Daoy (cell line): Measurements from ENCODE around the gene TSPYL4. TPM values are rescaled to one million over a fixed set of nuclear protein-coding genes. Genes with fewer than 3 reads are reported as not detected.

ENCODE experiments used
- DNase-seq: peaks from one replicate; pipeline ENCODE4 v3.0.0-alpha.2; 2015; ENCODE audit warnings: low read depth
- total RNA-seq: library from RNA; depleted of rRNA; stranded (reverse); fragments of >200 nt; shearing (Covaris generic); gene quantifications from 2 replicates; pipeline ENCODE4 v1.2.3, GENCODE V29; 2014; rRNA removed

Gene TSPYL4
- total RNA-seq, 1 experiment from 2014 or later: 7.6 TPM

DNA sequence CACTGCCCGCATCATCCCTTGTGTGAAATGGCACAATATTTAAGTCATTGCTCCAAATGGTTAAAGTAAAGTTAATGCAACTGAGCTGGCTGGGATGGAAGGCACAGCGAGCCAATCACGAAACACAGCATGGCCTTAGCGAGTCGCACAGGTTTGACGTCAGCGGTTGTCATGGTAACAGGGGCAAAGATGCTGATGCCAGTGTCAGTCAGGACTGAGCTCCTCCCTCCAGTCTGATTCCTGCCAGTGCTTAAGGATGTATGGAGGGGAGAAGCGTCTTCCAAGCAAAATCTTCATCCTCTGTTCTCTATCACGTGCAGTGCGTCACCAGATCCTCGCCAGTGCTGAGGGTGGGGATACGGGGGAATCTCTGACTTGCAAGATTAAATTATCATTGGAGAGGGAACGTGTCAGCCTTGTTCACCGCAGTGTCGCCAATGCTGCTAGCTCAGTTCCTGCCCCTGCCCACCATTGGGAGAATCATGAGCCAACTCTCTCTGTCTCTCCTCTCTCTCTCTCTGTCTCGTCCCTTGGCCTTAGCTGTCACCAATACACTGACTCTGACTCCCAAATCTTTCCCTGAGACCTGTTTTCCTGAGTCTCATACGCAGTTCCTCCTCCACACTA is 24.5 kb downstream of the TSPYL4 start:
- DNase-seq: peak; percentile 95

DNA sequence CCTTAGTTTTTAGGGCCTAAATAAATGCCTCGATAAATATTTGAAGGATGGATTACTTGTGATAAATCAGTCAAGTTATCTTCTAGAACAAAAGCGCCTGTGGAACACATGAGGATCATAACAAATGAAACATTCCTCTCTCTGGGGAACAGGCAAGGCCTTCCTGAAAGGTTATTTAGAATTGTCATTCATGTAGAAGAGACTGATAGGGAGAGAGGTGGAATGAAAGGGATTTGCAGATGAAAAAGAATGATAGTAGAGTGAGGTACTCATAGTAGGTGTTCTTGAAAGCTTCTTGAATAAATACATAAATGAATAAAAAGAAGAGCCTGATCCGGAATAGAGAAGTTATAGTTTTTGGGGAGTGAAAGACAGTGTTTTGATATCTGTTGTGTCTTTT is 30.5 kb downstream of the TSPYL4 start:
- no peak for DNase-seq

DNA sequence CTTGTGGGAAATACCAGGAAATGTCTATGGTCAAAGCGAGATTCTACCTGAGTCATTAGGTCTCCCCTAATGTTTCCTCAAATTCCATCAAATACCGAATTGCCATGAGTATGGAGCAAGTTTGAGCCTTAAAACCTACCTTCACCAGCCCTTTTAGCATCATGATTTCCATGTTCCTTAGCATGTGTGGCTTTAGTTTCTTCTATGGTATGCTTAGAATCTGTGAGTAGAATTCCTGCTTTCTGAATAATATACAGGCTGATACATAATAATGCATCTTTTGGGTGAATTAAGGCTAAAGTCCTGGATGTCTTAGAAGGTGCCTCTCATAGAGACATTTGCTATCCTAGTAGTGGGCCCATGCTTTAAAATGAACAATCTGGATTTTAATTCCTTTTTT is 32.0 kb downstream of the TSPYL4 start:
- DNase-seq: no peak

DNA sequence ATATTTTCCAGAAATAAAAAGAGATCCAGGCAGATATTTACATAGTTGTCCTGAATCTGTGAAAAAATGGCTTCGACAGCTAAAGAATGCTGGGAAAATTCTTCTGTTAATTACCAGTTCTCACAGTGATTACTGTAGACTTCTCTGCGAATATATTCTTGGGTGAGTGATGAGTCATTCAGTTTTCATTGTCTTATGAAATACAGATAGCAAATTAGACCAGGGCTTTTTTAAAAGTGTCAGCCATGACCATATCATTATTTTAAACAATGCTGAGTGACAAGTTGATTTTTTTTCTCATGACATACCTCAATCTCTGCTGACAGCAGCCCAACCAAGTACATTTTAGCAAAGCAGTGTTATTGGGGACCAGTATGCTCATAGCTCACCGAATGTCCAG is 32.8 kb downstream of the TSPYL4 start:
- DNase-seq: no peak

DNA sequence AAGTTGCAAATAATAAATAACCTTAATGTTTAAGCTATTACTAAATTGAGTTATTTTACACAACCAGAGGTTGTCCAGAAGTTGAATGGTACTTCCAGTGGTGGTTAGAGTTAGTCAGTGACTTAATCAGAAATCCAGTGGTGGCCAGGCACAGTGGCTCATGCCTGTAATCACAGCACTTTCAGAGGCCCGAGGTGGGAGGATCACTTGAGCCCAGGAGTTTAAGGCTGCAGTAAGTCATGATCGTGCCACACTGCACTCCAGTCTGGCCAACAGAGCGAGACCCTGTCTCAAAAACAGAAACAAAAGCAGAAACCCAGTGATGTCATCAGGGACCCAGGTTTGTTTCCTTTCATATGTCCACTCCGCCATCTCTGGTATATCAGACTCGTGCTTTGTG is 35.0 kb downstream of the TSPYL4 start:
- no peak for DNase-seq

DNA sequence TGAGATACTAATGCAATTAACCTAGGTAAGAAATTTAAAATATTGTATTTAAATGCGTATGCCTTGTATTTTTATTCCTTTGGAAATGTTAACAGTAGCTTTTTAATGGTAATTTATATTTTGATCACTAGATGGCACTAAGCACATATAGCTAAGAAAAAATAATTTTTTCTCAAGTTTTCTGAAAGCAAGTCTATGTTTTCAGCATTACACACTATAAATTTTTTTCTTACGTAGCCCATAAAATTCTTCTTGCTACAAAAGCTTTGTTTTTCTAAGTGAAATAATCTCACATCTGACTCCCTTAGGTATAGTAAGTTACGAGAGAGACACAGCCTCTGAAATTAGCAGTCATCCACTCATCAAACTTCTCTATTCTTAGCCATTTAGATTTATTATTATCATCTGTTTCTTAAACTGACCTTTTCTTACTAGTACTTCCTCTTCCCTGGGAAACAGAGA is 35.7 kb downstream of the TSPYL4 start:
- DNase-seq: no peak

DNA sequence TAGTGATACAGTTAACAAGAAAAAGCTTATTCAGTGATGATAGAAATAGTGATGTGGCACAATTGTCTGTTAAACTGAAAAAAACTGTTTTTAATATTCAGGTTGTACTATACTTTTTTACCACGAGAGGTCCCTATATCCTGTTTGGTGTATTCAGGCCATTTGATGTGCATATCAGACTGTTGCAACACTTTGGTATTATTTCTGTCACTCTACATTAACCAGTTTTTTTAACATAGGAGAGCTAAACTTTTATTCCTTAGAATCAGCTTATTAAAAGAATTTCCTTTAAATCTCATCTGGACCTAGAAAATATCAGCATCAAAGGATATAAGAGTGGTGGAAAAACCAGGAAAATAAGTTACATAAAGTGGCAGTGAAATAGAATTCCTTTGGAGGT is 36.8 kb downstream of the TSPYL4 start:
- DNase-seq: peak; percentile 5

DNA sequence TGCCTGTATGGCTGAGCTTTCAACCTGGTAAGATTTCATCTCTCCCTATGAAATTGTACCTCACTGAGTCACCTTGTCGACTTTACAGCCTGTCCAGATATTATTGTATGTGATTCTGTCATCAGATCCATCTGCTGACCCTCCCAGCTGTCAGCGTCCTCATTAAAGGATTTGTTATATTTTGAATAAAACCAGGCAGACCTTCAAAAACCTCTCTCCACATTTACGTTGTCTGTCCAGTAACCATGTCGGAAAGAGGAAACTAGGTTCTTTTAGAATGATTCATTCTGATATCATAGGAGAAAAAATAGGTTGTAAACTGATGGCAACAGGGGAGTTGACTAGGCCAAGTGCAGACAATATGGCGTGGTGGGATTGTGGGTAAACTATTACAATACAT is 38.5 kb downstream of the TSPYL4 start:
- peak; percentile 5 for DNase-seq

DNA sequence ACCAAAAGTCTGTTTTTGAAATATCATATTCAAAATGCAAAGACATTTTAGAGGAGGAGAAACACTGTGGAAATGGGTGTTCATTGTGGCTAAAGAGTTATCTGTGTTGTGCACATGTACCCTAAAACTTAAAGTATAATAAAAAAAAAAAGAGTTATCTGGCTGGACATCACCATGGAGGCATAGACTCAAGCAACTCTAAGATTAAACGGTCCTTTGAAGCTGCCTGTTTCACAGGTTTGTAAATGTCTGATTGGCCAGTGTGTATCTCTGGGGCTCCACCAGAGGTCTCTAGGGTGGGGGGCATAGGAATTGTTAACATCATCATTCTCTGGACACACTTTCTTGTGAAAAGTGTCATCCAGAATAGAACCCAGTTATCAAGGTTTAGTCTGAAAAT is 39.2 kb downstream of the TSPYL4 start:
- no peak for DNase-seq

DNA sequence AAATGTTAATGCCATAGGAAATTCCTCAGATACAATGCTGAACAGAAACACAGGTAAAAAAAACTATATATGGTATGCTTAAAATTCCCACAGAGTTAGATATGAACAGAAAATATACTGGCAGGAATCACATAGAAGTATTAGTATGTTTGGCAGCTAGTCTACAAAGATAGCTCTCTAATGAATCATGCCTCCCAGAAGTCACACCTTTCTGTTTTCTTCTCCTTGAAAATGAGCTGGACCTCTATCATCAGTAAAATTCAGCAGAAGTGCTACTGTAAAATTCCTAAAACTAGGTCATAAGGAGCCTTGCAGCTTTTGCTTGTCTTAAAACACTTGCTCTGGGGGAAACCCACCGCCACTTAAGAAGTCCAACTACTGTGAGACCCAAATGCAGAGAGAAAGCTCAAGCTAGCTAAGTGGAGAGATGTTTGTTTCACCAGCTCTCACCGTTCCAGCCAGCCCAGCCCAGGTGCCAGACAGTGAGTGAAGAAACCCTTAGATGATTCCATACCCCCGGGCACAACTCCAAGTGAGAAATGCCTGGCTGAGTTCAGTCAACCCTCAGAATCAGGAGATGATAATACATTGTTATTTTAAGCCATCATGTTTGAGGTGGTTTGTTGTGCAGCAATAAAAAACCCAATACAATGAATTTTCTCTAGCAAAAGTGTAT is 43.0 kb downstream of the TSPYL4 start:
- peak; percentile 54 for DNase-seq

DNA sequence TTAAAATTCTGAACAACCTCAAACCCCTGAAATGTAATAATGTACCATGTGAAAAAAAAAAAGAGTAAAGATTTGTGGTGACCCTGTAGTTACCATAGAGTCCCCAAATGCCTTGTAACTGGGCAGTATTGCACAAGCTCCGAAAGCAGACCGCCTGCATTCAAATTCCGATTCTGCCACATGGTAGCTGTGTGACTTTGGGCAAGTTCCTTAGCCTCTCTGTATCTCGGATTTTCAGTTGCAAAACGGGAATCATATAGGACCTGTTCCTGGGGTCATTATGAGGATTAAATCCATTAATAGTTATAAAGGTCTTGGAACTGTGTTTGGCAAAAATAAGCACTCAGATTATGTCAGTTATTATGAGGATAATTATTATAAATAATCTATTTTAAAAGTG is 43.6 kb downstream of the TSPYL4 start:
- no peak for DNase-seq

DNA sequence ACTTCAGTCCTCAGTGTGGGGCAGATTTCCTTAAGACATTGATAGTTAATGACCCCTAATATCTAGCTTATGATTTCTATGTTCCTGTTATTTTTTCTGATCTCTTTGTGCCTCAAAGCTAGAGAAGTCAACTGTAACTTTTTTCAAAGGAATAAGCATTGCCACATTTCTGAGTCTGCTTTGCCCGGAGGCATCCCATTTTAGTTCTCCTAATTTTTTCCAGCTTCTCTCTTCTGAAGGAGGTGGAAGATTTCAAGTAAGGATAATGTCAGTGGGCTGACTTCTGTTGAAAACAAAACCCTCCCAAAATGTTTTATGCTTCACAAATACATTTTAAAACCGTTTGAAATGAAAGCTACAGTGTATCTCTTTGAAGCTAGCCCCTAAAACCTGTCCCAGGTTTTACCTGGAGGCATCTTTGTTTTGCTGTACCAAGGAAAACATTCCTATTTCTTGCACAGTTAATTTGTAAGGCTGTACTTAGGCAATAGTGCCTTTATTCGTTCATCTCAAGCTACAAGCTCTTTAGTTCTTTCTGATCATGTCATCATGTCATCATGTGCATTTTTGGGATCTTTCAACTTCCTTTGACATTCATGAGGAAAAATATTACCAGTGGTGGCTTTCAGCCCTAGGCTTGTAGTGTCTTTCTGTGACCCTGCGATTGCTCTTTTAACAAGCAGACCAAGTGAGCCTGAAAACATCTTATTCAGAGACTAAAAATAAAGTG is 45.7 kb downstream of the TSPYL4 start:
- no peak for DNase-seq

DNA sequence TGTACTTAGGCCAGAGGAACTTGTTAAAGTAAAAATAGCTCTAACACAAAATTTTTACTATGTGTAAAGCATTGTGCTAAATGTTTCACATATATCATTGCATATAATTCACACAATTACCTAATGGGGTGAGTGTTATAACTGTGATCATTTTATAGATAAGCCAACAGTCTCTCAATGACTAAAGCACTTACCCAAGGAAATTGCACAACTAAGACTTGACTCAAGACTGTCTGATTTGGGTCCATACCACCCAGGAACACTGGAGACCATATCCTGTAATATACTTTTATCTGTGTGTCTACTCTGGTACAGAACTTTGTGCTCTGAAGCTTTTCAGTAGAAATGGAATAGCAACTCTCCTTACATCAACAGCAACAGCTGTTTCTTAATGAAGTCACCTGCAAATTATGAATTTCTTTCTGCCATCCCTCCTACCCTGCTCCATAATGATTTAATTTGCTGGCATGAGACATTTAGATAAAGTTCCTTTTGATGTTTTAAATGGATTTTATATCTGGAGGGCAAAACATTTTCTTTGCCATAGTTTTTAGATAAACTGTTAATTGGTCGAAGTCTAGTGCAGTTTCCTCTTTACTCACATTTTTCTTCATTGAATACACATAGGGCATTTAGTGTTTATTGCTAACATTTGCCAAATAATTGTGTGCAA is 47.5 kb downstream of the TSPYL4 start:
- DNase-seq: no peak

DNA sequence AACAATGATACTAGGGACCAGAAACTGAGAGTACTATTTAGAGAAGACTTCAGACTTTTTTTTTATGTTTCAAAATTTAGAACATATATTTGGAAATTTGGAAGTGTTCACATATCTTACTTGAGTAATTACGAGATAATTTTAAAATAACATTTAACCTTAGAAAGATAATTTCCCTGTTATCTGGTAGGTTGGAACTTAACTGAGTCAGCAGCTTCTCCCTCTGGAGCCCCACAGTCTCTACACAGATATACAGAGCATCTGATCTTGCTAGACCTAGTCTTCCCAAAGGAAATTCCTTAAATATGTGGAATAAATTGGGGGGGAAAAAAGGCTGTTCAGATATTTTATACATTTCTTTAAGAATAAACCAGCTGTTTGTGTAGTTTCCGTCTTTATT is 48.6 kb downstream of the TSPYL4 start:
- DNase-seq: no peak

DNA sequence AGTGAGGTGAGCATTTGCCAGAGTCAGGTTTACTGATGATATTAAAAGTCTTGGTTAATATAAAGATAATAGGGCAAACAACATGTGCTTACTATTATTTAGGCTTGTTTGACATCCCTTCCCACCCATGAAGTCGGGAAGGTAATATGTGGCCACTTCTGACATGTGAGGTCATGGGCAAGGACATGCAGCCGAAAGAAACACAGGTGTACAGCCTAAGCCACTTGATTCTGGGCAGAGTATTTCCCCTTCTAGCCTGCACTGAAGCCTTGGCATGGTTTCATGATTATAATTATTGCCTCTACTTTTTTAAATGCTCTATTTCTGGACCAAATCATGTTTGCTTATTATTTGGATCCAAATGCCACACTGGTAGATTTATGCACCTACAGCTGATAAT is 52.3 kb downstream of the TSPYL4 start:
- DNase-seq: no peak

DNA sequence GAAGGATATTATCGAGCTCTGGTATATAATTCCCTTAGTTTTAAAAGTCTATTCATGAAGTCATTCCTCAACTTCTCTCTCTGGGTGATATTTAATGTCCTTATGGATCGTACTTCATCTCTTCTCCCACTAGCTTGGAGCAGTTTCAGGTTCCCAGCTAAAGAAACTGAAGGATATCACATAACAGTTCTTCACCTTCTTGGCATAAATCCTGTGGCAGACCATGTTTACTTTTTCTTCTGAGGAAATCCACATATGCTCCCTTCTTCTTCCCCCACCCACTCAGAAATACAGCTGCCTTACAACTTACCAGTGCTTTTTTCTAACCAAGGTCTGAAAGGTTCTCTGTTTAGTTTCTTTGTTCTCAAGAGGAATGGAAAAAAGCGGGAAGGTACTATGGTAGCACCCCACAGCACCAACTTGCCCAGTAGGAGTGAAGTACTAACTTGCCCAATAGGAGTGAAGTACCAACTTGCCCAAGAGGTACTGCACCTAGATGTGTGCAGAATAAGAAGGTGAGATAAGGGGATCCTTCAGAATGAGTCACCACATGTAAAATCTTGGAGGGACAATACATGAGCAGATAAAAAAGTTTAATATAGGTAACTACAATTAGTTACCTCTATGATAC is 53.1 kb downstream of the TSPYL4 start:
- no peak for DNase-seq

Other genes with a start within 250 kb of the TSPYL4 start
- 0.21 and 0.57 TPM in 2 replicates for gene FRK, start 193.2 kb downstream of the TSPYL4 start, total RNA-seq
- 5.1 and 18.3 TPM in 2 replicates for gene NT5DC1, start 153.2 kb downstream of the TSPYL4 start, total RNA-seq
- gene COL10A1, start 127.9 kb downstream of the TSPYL4 start, total RNA-seq: 0.17 TPM in 1 of 2 replicates, not detected in the other
- 36.9 and 41.2 TPM in 2 replicates for gene TSPYL1, start 25.9 kb upstream of the TSPYL4 start, total RNA-seq
- 29.5 and 42.6 TPM in 2 replicates for gene DSE, start 116.9 kb upstream of the TSPYL4 start, total RNA-seq
- 6.0 and 11.7 TPM in 2 replicates for gene CALHM6, start 207.3 kb upstream of the TSPYL4 start, total RNA-seq